ENCODE data around the gene HTRA3.

DNA sequence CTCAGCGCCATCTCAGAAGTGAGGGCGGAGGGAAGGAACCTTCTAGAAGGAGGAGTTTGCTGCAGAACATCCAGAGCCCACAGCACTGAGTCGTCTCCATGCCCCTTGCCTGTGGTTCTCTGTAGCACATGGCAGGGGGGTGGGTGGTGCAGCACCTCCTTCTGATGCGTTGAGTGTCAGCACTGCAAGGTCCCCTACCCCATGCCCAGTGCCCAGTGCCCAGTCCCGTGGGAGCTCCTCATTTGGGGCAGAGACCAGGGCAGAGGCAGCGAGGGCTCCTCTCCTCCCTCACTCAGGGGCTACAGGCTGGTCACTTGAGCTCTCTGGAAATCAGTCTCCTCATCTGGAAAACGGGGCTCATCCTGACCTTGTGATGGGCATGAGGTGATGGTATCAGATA is 78.1 kb downstream of the HTRA3 start:
- TF ChIP-seq, protein P1, sequence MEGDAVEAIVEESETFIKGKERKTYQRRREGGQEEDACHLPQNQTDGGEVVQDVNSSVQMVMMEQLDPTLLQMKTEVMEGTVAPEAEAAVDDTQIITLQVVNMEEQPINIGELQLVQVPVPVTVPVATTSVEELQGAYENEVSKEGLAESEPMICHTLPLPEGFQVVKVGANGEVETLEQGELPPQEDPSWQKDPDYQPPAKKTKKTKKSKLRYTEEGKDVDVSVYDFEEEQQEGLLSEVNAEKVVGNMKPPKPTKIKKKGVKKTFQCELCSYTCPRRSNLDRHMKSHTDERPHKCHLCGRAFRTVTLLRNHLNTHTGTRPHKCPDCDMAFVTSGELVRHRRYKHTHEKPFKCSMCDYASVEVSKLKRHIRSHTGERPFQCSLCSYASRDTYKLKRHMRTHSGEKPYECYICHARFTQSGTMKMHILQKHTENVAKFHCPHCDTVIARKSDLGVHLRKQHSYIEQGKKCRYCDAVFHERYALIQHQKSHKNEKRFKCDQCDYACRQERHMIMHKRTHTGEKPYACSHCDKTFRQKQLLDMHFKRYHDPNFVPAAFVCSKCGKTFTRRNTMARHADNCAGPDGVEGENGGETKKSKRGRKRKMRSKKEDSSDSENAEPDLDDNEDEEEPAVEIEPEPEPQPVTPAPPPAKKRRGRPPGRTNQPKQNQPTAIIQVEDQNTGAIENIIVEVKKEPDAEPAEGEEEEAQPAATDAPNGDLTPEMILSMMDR (IDR thresholded peaks at IDR 0.05), result no peak
- TF ChIP-seq POLR2AphosphoS5 (IDR thresholded peaks at IDR 0.05) (no peak), POLR2A (IDR thresholded peaks at IDR 0.05) (no peak)
